Psoas muscle (tissue), 8 donors: ENCODE measurements around the gene CLIC5. TPM values are rescaled to one million over a fixed set of nuclear protein-coding genes. Genes with fewer than 3 reads are reported as not detected.

Experiments used
- ATAC-seq, 4 donors: fragments of 200-7000 bp; cut with Tn5 transposase; one replicate each; pipeline ENCODE4 v1.9.1; 2020; ENCODE audit warnings: moderate library complexity in 3 of 4, mild to moderate bottlenecking in 2 of 4
- DNase-seq, 2 donors: peaks; one replicate each; pipeline ENCODE4 v3.0.0-alpha.2; 2020
- H3K27ac ChIP-seq: fragments of 200-600 bp; one replicate; pipeline ENCODE4 v1.8.0; 2022
- H3K27me3 ChIP-seq, 3 donors: fragments of 200-600 bp in 1 of 3; one replicate each; pipeline versions ENCODE4 v1.6.1 to v1.8.0; 2013 to 2022; ENCODE audit warnings: low read length in 2 of 3, mild to moderate bottlenecking in 2 of 3, moderate library complexity in 1 of 3; ENCODE audit not compliant: insufficient read depth in 3 of 3
- H3K36me3 ChIP-seq, 2 donors: fragments of 200-600 bp in 1 of 2; one replicate each; pipeline versions ENCODE4 v1.6.1 to v1.8.0; 2013 to 2022; ENCODE audit warnings: low read depth in 1 of 2, mild to moderate bottlenecking in 1 of 2, moderate library complexity in 1 of 2; ENCODE audit not compliant: insufficient read depth in 1 of 2
- H3K4me1 ChIP-seq: fragments of 200-600 bp; one replicate; pipeline ENCODE4 v1.8.0; 2022
- H3K4me3 ChIP-seq: fragments of 200-600 bp; one replicate; pipeline ENCODE4 v1.8.0; 2022; ENCODE audit warnings: mild to moderate bottlenecking
- H3K9me3 ChIP-seq: fragments of 200-600 bp; one replicate; pipeline ENCODE4 v1.8.0; 2022
- CTCF ChIP-seq: fragments of 200-600 bp; IDR thresholded peaks from one replicate; pipeline ENCODE4 v1.8.0; 2022; ENCODE audit warnings: antibody characterized with exemption
- WGBS, 3 donors: extraction: QIAGEN DNeasy Blood & Tissue Kit; methylation state at CpG; one replicate each; pipeline versions ENCODE4 v1.1.6 to v1.1.7; 2013; 5-methylcytosine and 5-hydroxymethylcytosine counted together
- intact Hi-C, 2 donors: fragments of 100-400 bp; cut with DNase I; formaldehyde crosslinking; loops; one replicate each; pipeline versions ENCODE4 v1.11.0 to v1.14.2; 2022
- polyA plus RNA-seq, 3 donors: library from polyadenylated mRNA; stranded (reverse); fragments of 200-250 nt; gene quantifications; one replicate each; pipeline ENCODE4 v1.2.3, GENCODE V29; 2013
- total RNA-seq, 4 donors: library from RNA; stranded (reverse); fragmentation: NEBNext Ultra II Directional in 2 of 4; extraction: Animal tissue kit (Norgen Biotek cat#: 25700) in 2 of 4; gene quantifications; one replicate each; pipeline versions ENCODE4 v1.2.1 to v1.2.4, GENCODE V29; 2021 to 2023
- donor health status: healthy with polysubstance abuse.
- donor health status: DM: no; HTN: no; CAD: no; lungs with moderate emphysema.
- donor health status: Bipolar disorder and iron deficiency.
- donor health status: healthy.
- donor health status: DM: yes; HTN: yes; CAD: no.
- donor health status: DM: no; HTN: no; CAD: no.
- donor health status: DM: no; HTN: no; CAD: no.
- donor health status: DM: yes; HTN: yes; CAD: no.

CLIC5 gene
- total and polyA plus RNA-seq, 7 donors, result 30.2 to 285 (median 166) TPM

DNA sequence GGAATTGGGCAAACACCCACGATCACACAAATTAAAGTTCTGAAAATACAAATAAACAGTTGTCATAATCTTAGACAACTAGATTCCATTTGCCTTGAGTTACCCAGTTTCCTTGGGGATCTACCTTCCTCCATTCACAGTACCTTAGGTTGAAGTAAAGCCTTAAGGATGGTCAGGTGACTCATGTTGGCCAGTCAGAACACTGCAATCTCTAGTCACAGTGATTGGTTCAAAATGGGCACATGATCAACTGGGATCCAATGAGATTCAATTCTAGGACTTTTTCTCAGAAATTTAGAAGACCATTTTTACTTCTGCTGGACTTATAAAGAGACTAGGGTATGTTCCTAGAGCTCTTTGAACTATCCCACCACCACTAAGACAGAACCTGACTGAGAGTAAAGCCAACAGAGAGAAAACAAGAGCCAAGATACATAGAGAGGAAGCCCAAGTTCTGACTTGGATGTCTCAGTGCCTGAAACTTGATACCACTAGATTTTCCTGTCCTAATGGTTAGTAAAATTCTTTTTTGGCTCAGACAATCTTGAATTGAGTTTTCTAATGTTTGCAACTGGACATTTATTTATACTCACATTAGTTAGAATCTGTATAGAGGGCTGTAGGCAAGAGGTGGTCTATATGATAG, 8.6 kb upstream of the CLIC5 start:
- Histone ChIP-seq H3K36me3 (no peaks in the 10 kb centered on the region), H3K9me3 (no peaks in the 10 kb centered on the region), H3K4me1 (peaks cover 16% of the 10 kb centered on the region), H3K4me3 (no peak overlapping the region), H3K27ac (peak overlapping the region; percentile 17), H3K27me3 (no peaks in the 10 kb centered on the region)
- ATAC-seq (peak in 2 of 4 donors; percentile 70 to 71), DNase-seq (no peak)
- TF ChIP-seq CTCF, result no peak
- intact Hi-C loops, result no loop called here
- 51 to 74% (median 52%) methylated on average over 1 of the region's 1 CpG for WGBS, 3 donors

- intact Hi-C loops, result no loop called here
- 16 to 25% (median 18%) methylated on average over 3 of the region's 3 CpGs for WGBS, 3 donors
Measured at GRCh38 chr6:46023216-46023915, 7.7 kb upstream of the CLIC5 start.

DNA sequence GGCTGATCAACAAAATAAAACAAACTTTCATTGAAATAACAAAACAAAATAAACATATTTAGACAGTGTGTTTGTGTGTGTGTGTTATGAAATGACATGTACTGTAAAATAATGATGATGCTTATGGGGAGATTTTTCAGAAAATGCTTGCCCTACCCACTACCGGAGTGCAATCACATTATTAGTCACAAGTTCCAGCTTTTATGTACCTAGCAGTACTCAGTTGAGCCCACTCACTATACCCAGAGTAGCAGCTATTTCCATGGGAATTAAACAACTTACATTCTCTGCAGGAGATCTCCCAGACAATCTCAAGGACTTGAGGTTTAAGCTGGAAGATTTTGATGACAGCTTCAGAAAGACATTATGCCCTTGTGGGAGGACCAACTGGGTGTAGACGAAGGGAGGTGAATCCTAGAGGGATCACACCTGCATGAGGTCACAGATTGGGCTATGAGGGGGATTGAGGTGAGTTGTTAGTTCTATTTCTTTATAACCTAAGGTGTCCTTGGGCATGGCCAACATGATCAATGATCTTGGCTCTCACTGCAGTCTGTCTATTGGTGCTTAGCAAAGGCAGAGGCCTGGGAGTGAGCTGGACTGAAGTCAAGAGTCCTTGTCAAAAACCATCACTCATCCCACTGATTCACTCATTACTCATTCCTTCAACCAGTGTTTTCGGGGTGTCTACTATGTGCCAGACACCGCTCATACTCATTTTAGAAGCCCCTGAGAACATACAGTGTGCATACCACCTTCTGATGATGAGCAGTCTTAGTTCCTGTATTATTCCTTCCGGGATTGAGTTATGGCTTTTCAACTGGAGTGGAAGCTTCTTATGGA, 6.7 kb upstream of the CLIC5 start:
- Histone ChIP-seq H3K27ac (no peak overlapping the region), H3K36me3 (no peaks in the 10 kb centered on the region), H3K4me3 (no peak overlapping the region), H3K27me3 (no peaks in the 10 kb centered on the region), H3K4me1 (peaks cover 16% of the 10 kb centered on the region), H3K9me3 (no peaks in the 10 kb centered on the region)
- 92 to 95% (median 93%) methylated on average over 5 of the region's 5 CpGs for WGBS, 3 donors
- TF ChIP-seq CTCF, result no peak
- DNase-seq (no peak), ATAC-seq (peak in 1 of 4 donors; percentile 30)
- intact Hi-C loops, result no loop called here

More at GRCh38 chr6:46023216-46023915, 7.7 kb upstream of the CLIC5 start:
- ATAC-seq (peak; percentile 59 to 92 (median 72)), DNase-seq (no peak)
- H3K27me3 ChIP-seq, result no peaks in the 10 kb centered on the region
- no peaks in the 10 kb centered on the region for H3K36me3 ChIP-seq
- TF ChIP-seq CTCF, result no peak
- H3K4me1 ChIP-seq, result peaks cover 16% of the 10 kb centered on the region
- H3K27ac ChIP-seq, result peak overlapping the region; percentile 17
- H3K9me3 ChIP-seq, result no peaks in the 10 kb centered on the region
- no peak overlapping the region for H3K4me3 ChIP-seq

GRCh38 chr6:46017726-46018125, 2.1 kb upstream of the CLIC5 start:
- Histone ChIP-seq H3K4me1 (peaks cover 11% of the 10 kb centered on the region), H3K27me3 (no peaks in the 10 kb centered on the region), H3K27ac (no peak overlapping the region), H3K36me3 (no peaks in the 10 kb centered on the region), H3K4me3 (no peak overlapping the region), H3K9me3 (no peaks in the 10 kb centered on the region)
- intact Hi-C loops, result no loop called here
- 72 to 86% (median 73%) methylated on average over 2 of the region's 2 CpGs for WGBS, 3 donors
- TF ChIP-seq CTCF, result no peak
- no peak for DNase-seq
- no peak for ATAC-seq
